HEK293T (cell line): ENCODE measurements around the gene STK25.

ENCODE experiments used
- ARNT ChIP-seq: fragments of 450-650 bp; IDR thresholded peaks from 2 replicates; pipeline ENCODE4 v1.6.1; 2017; ENCODE audit warnings: mild to moderate bottlenecking
- BHLHE40 ChIP-seq: fragments of 450-650 bp; IDR thresholded peaks from 2 replicates; pipeline ENCODE4 v1.6.1; 2016; ENCODE audit warnings: mild to moderate bottlenecking, moderate library complexity, borderline replicate concordance
- ELF4 ChIP-seq: fragments of 450-650 bp; IDR thresholded peaks from 2 replicates; pipeline ENCODE4 v1.6.1; 2017; ENCODE audit warnings: antibody characterized with exemption
- FOXA1 ChIP-seq: fragments of 450-650 bp; IDR thresholded peaks from 2 replicates; pipeline ENCODE4 v1.6.1; 2016; ENCODE audit warnings: mild to moderate bottlenecking
- FOXM1 ChIP-seq: fragments of 450-650 bp; IDR thresholded peaks from 2 replicates; pipeline ENCODE4 v1.6.1; 2017; ENCODE audit warnings: mild to moderate bottlenecking, borderline replicate concordance
- HDGF ChIP-seq: fragments of 450-650 bp; IDR thresholded peaks from 2 replicates; pipeline ENCODE4 v1.6.1; 2017; ENCODE audit warnings: antibody characterized with exemption, borderline replicate concordance
- LEF1 ChIP-seq: fragments of 450-650 bp; IDR thresholded peaks from 2 replicates; pipeline ENCODE4 v1.6.1; 2017; ENCODE audit warnings: mild to moderate bottlenecking, borderline replicate concordance
- PKNOX1 ChIP-seq: fragments of 450-650 bp; IDR thresholded peaks from 2 replicates; pipeline ENCODE4 v1.6.1; 2016
- SP1 ChIP-seq: fragments of 450-650 bp; IDR thresholded peaks from 2 replicates; pipeline ENCODE4 v1.6.1; 2017
- TARDBP ChIP-seq: fragments of 450-650 bp; IDR thresholded peaks from 2 replicates; pipeline ENCODE4 v1.6.1; 2016
- ZNF384 ChIP-seq: fragments of 450-650 bp; IDR thresholded peaks from 2 replicates; pipeline ENCODE4 v1.6.1; 2016

GRCh38 chr2:241535871-241536655 is 27.7 kb upstream of the STK25 start:
- no peak for TF ChIP-seq ARNT
- TF ChIP-seq HDGF, result no peak
- no peak for TF ChIP-seq PKNOX1
- no peak for TF ChIP-seq LEF1
- TF ChIP-seq FOXA1, result no peak
- TF ChIP-seq SP1, result no peak
- no peak for TF ChIP-seq ZNF384
- no peak for TF ChIP-seq TARDBP
- no peak for TF ChIP-seq BHLHE40
- no peak for TF ChIP-seq FOXM1
- TF ChIP-seq ELF4, result no peak
